IPS-15b (cell line): ENCODE results near the gene RAD9A.
"Not testable (repeated sequence)": the region's sequence is repeated elsewhere in the genome, so short reads cannot be mapped to it uniquely, and the experiment has no call there.

Experiments used
- H3K27me3 ChIP-seq: one replicate; pipeline ENCODE4 v1.6.1; 2013; ENCODE audit warnings: low read length; ENCODE audit not compliant: control insufficient read depth, insufficient read depth
- H3K36me3 ChIP-seq: one replicate; pipeline ENCODE4 v1.6.1; 2013; ENCODE audit warnings: low read length; ENCODE audit not compliant: control insufficient read depth, insufficient read depth
- H3K4me1 ChIP-seq: one replicate; pipeline ENCODE4 v1.6.1; 2013; ENCODE audit warnings: mild to moderate bottlenecking, low read length; ENCODE audit not compliant: control insufficient read depth, insufficient read depth
- H3K4me3 ChIP-seq: one replicate; pipeline ENCODE4 v1.5.1; 2013; ENCODE audit warnings: low read depth, low read length
- H3K9ac ChIP-seq: one replicate; pipeline ENCODE4 v1.6.1; 2013; ENCODE audit warnings: low read depth, mild to moderate bottlenecking, low read length
- H3K9me3 ChIP-seq: one replicate; pipeline ENCODE4 v1.6.1; 2013; ENCODE audit warnings: mild to moderate bottlenecking, low read length; ENCODE audit not compliant: control insufficient read depth, insufficient read depth

The RAD9A gene

GRCh38 chr11:67420646-67421429 is 29.1 kb downstream of the RAD9A start:
- Histone ChIP-seq H3K27me3 (peaks cover 4% of the 10 kb centered on the region), H3K9me3 (no peaks in the 10 kb centered on the region), H3K4me3 (peak overlapping the region; percentile 50), H3K36me3 (no peaks in the 10 kb centered on the region), H3K4me1 (peaks cover 4% of the 10 kb centered on the region), H3K9ac (no peak overlapping the region)

DNA sequence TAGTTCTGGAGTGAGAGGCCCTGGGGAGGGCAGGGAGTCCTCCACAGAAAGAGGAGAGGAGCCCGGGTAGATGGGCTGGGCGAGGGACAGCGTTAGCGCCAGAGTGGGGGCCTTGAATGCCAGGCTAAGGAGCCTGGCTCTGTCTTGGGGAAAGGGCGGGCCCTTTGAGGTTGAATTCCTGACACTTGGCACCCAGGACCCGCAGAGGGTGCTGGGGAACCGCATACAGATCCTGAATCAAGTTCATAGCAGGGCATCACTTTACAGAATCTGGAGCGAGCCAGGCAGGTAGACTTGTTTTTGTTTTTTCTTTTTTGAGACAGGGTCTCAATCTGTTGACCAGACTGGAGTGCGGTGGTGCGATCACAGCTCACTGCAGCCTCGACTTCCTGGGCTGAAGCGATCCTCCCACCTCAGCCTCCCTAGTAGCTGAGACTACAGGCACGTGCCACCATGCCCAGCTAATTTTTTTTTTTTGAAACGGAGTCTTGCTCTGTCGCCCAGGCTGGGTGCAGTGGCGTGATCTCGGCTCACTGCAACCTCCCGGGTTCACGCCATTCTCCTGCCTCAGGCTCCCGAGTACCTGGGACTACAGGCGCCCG is 29.7 kb downstream of the RAD9A start:
- H3K9me3 ChIP-seq, result no peaks in the 10 kb centered on the region
- H3K9ac ChIP-seq, result no peak overlapping the region
- H3K4me1 ChIP-seq, result no peaks in the 10 kb centered on the region
- H3K36me3 ChIP-seq, result no peaks in the 10 kb centered on the region
- H3K4me3 ChIP-seq, result peak overlapping the region; percentile 13
- H3K27me3 ChIP-seq, result peaks cover 4% of the 10 kb centered on the region

DNA sequence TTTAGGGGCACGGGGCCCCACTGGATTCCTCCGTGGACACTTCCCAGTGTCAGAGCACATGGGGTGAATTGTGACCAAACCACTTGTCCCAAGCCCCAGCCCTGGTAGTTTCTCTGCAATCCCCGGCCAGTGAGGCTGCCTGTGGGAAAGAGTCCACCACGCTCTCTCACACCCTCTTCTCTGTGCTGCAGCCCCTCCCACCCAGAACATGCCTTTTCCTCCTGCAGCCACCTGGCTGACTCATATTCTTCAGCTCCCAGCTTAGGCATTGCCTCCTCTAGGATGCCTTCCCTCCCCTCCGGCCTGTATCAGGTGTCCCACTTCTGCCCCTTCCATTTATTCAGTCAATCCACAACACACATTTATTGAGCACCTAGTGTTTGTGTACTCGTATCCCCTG is 31.1 kb downstream of the RAD9A start:
- no peak overlapping the region for H3K9ac ChIP-seq

GRCh38 chr11:67423466-67423865 is 31.7 kb downstream of the RAD9A start:
- peaks cover 4% of the 10 kb centered on the region for H3K27me3 ChIP-seq
- H3K4me3 ChIP-seq, result no peak overlapping the region
- H3K4me1 ChIP-seq, result no peaks in the 10 kb centered on the region
- no peaks in the 10 kb centered on the region for H3K9me3 ChIP-seq
- H3K9ac ChIP-seq, result no peak overlapping the region
- H3K36me3 ChIP-seq, result no peaks in the 10 kb centered on the region

More for the DNA sequence above, 31.1 kb downstream of the RAD9A start:
- Histone ChIP-seq H3K27me3 (peaks cover 4% of the 10 kb centered on the region), H3K4me3 (no peak overlapping the region), H3K9me3 (no peaks in the 10 kb centered on the region), H3K36me3 (no peaks in the 10 kb centered on the region), H3K4me1 (no peaks in the 10 kb centered on the region)

- no peak overlapping the region for H3K9ac ChIP-seq
- no peaks in the 10 kb centered on the region for H3K4me1 ChIP-seq
- peaks cover 4% of the 10 kb centered on the region for H3K27me3 ChIP-seq
- no peak overlapping the region for H3K4me3 ChIP-seq
- no peaks in the 10 kb centered on the region for H3K36me3 ChIP-seq
- H3K9me3 ChIP-seq, result no peaks in the 10 kb centered on the region
These were observed 32.3 kb downstream of the RAD9A start for GRCh38 chr11:67423891-67424613.

DNA sequence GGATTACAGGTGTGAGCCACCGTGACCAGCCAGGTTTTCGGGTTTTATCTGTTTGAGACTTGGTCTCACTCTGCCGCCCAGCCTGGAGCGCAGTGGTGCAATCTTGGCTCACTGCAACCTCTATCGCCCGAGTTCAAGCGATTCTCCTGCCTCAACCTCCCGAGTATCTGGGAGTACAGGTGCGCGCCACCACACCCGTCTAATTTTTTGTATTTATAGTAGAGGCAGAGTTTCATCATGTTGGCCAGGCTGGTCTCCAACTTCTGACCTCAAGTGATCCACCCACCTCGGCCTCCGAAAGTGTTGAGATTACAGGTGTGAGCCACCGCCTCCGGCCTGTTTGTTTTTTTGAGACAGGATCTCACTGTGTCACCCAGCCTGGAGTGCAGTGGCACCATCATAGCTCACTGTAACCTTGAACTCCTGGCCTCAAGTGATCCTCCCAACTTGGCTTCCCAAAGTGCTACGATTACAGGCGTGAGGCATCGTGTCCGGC is 35.6 kb downstream of the RAD9A start:
- not testable (repeated sequence) for H3K9me3 ChIP-seq, H3K4me1 ChIP-seq, H3K9ac ChIP-seq, H3K27me3 ChIP-seq, H3K36me3 ChIP-seq
- peak overlapping the region; percentile 99 for H3K4me3 ChIP-seq

- no peaks in the 10 kb centered on the region for H3K27me3 ChIP-seq
- peak within 1 kb of the TSS; percentile 99 for H3K4me3 ChIP-seq
- H3K4me1 ChIP-seq, result no peaks in the 10 kb centered on the region
- peaks cover 9% of the 10 kb centered on the region for H3K36me3 ChIP-seq
- peak within 1 kb of the TSS; percentile 85 for H3K9ac ChIP-seq
- no peaks in the 10 kb centered on the region for H3K9me3 ChIP-seq
These were observed 36.5 kb downstream of the RAD9A start, which contains the start of gene RPS6KB2 for GRCh38 chr11:67428052-67429001. Gene RPS6KB2 (plus strand): TSS chr11:67428494. CDS start chr11:67428546, 52 bp downstream.

GRCh38 chr11:67429038-67429668 is 37.4 kb downstream of the RAD9A start:
- Histone ChIP-seq H3K9ac (peak overlapping the region; percentile 85), H3K9me3 (no peaks in the 10 kb centered on the region), H3K27me3 (no peaks in the 10 kb centered on the region), H3K4me3 (peak overlapping the region; percentile 99), H3K36me3 (peaks cover 16% of the 10 kb centered on the region), H3K4me1 (no peaks in the 10 kb centered on the region)

- H3K27me3 ChIP-seq, result no peaks in the 10 kb centered on the region
- H3K9me3 ChIP-seq, result no peaks in the 10 kb centered on the region
- H3K4me3 ChIP-seq, result no peak overlapping the region
- H3K36me3 ChIP-seq, result peaks cover 22% of the 10 kb centered on the region
- no peak overlapping the region for H3K9ac ChIP-seq
- no peaks in the 10 kb centered on the region for H3K4me1 ChIP-seq
These were observed 37.9 kb downstream of the RAD9A start for GRCh38 chr11:67429722-67430121.

- peaks cover 32% of the 10 kb centered on the region for H3K36me3 ChIP-seq
- no peak overlapping the region for H3K9ac ChIP-seq
- peaks cover under 1% of the 10 kb centered on the region for H3K4me1 ChIP-seq
These were observed 39.8 kb downstream of the RAD9A start for GRCh38 chr11:67431346-67432249.

More at GRCh38 chr11:67431346-67432249, 39.8 kb downstream of the RAD9A start:
- H3K27me3 ChIP-seq, result no peaks in the 10 kb centered on the region
- H3K4me3 ChIP-seq, result no peak overlapping the region
- H3K9me3 ChIP-seq, result no peaks in the 10 kb centered on the region
